ENCODE results near the gene FMNL3.

GRCh38 chr12:49661746-49662145, 45.5 kb downstream of the FMNL3 start:
- TF ChIP-seq EP300 (IDR thresholded peaks at IDR 0.05) = no peak
- TF ChIP-seq CTCF (IDR thresholded peaks at IDR 0.05) = no peak
- TF ChIP-seq POLR2A (IDR thresholded peaks at IDR 0.05) = no peak
- TF ChIP-seq POLR2AphosphoS5 (IDR thresholded peaks at IDR 0.05) = no peak
